SHP77 treated with DMSO at 0.1 percent for 48 hours (cell line): ENCODE results near the gene ZSCAN20.

ENCODE experiments used
- DNase-seq: peaks from one replicate; lab custom pipeline; 2025; lab: John Stamatoyannopoulos, UW

ZSCAN20 gene

DNA sequence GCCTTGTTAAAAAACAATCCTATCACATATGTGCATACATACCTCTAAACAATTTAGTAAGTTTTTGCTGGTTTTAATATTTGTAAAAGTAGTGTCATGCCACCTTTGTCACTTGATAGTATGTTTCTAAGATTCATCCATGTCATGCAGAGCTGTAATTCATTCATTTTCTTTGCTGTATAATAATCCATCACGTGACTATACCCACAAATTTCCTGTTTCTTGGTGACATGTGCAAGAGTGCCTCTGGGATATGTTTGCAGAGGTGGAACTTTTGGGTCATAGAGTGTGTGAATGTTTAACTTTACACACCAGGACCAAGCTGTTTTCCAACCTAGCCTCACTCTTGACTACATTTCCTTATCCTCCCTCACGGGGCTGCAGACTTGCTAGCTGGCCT is 62.9 kb downstream of the ZSCAN20 start:
- DNase-seq: no peak

DNA sequence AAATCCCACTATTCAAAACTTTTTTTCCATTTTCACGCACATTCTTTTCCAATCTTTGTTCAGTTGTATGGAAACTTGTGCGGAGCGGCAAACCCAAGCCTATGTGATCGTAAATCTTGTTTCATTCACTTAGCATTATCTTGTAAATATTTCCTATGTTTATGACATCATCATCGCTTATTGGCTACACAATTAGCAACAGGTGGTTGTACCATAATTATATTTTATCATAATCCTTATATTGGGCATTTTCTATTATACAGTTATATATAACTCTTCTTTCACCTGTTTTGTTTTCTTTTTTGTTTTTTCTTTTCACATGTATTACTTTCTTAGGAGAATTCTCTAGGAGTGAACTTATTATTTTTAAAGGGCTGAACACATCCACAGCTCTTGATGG is 65.4 kb downstream of the ZSCAN20 start:
- DNase-seq: no peak

DNA sequence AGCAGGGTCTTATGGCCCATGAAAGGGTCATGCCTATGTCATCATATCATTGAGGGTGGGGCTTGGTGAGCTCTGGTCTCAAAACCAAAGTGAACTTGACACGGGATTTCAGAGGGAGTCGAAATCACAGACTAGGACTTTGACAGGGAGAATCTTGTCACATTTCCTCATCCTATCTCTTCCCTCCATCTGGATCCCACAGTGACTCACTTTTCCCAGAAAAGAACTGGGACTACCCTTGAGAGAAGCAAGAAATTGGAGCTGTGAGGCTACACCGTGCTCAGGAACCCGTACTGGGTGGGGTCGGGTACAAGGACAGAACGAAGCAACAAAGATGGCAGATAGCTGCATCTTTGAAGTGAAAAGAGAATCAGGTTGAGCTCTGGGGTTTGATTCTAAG is 69.5 kb downstream of the ZSCAN20 start:
- DNase-seq: no peak
